ENCODE data around the gene GLB1L3.

The GLB1L3 gene, protein sequence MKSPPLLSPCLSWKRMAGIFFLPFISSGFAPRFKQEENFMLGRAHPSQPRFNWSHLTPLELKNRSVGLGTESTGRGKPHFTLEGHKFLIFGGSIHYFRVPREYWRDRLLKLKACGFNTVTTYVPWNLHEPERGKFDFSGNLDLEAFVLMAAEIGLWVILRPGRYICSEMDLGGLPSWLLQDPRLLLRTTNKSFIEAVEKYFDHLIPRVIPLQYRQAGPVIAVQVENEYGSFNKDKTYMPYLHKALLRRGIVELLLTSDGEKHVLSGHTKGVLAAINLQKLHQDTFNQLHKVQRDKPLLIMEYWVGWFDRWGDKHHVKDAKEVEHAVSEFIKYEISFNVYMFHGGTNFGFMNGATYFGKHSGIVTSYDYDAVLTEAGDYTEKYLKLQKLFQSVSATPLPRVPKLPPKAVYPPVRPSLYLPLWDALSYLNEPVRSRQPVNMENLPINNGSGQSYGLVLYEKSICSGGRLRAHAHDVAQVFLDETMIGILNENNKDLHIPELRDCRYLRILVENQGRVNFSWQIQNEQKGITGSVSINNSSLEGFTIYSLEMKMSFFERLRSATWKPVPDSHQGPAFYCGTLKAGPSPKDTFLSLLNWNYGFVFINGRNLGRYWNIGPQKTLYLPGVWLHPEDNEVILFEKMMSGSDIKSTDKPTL

DNA sequence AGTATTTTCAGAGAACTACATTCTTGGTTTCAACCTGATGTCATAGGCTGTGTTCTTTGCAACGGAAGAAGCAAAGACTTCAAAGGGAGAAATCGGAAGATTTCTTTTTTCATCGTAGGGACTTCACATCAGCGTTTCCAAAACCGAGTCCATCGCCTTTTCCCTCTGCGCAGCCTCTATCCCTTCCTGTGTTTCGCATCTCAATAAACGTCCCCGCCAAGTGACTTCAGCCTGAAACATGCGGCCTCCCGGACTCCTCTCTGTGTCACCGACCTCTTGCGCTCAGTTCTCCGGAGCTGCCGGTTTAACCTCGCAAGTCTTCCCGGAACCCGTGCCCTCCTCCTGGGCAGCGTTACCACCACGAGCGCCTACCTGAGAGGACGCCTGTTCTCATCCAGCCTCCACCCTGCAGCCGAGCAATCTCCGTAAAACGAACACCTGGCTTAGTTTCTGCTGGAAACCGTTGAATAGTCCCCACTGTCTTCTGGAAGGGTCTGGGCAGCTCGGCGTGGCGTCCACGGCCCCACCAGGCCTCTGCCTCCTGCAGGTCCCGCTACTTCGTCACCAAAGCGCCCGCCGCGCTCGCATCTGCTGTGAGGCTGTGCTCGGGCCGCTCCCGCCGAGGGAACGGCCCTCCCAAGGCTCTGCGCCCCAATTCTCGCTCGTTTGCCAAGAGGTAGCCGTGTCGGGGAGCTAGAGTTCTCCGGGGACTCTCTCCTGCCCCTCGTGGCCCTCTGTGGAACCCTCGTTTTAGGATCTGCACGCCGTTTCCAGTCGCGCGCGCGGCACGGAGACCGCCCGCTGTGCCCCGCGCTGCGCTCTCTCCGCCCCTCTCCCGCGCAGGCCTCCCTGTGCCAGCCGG is at the start of gene GLB1L3:
GLB1L3 (plus strand) TSS at position 846 of the 862 bp plus-strand sequence. CDS start 362 bp downstream, outside the sequence.
- peak; percentile 75 for DNase-seq (ENCODE audit: low read depth)

DNA sequence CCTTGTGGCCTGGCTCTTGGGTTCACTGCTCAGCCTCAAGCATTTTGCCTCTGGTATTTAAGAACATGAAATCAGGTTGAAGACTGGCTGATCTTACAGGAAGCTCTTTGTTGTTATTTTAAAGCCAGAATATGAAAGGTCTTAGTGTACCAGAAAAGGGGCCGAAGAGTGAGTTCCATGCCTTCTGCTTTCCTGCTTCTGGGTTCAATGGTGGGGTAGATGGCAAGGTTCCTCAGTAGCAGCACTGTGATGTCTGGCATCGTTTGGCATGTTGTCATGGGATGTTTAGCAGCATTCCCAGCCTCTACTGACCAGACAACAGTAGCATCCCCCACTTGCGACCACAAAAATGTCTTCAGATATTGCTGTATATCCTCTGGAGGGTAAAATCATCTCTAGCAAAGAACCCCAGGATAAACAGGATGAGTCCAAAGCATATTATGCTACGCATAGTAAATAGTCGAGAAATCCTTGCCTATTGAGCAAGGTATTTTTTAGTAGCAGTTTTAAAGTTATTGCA is 49.3 kb upstream of the GLB1L3 start:
- DNase-seq (ENCODE audit: low read depth), result no peak

DNA sequence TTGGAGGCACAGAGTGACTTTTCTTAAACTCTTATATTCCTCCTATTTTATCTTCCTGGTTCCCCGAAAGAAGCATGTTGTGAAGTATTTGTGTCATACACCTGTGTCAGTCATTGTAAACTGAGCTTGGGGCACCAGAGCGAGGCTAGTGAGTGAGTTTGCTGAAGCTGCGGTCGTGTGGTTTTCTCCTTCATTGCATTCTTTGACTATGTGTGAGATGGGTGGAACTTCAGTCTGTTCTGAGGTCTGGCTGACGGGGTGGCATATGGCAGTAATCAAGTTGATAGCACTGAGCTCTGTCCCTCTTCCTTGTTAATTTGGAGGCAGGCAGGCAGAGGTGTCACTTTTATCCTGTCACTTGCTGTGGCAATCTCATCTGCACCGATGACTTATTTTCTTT is 47.6 kb upstream of the GLB1L3 start:
- no peak for DNase-seq (ENCODE audit: low read depth)

DNA sequence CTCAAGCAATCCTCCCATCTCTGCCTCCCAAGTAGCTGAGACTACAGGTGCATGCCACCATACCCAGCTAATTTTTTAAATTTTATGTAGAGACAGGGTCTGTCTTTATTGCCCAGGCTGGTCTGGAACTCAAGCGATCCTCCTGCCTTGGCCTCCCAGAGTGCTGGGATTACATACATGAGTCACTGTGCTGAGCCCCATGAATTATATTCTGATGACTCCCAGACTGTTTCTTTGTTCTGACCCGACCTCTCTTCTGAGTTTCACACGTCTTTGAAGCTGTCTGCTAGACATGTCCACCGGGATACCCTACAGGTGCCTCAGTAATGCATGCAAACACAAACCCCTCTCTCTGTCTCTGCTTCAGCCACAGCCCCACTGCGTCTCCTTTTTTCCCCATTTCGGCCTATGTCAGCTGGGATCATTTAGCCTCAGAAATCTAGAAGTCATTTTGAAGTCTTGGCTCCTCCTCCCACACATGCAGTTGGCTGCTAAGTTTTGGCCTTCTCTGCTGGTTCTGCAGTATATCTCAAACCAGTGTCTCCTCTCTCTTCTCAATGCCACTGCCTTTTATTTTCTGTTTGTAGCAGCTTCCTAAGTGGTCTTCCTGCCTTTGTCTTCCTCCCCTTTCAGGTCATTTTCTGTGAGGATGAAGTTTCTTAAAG is 46.9 kb upstream of the GLB1L3 start:
- DNase-seq (ENCODE audit: low read depth), result no peak

DNA sequence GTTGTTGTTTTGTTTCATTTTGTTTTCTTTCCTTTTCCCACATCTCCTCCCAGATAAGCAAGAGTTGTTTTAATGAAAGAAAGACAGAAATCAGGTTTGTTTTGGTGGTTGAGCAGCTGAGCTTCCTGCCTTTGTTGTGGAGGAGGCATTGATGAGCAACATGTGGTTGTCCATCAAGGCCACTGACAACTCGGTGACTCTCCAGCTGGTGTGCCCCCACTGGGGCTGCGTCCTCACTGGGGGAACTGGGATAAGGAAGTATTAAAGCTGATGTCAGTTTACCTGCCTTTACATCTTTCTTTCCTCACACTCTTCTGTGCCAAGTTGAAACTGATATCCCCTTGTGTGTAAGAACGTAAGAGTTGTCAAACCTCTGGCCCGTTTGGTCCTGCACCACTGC is 45.8 kb upstream of the GLB1L3 start:
- DNase-seq (ENCODE audit: low read depth), result no peak

DNA sequence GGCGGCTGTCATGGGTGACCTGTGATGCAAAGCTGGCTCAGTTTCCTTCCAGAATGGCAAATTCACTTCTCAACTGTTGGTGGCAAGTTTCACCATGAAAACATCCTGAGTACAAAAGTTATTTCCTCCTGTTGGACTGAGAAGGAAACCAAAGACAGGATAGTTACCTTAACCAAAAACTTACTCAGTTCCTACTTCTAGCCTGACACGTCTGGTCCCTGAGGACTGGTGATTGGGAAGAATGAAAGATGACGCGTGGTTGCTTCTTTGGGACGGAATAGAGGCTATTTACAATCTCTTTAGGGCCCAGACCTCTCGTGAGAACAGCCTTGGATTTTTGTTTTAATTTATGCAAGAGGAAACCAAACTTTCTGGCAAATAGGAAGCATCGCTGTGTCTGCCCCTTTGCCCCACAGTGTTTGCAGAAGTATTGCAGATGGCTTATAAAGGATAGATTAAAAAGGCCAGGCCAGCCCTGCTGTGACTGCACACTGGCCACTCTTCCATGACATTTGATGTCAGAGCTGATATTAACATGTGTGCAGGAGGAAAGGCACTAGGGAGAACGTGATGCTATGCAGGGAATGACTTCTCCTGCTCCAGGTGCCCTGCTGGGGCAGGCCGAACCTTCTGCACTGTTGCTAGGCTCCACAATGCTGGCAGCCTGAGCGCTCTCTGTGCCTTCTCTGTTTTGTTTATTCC is 44.1 kb upstream of the GLB1L3 start:
- no peak for DNase-seq (ENCODE audit: low read depth)

DNA sequence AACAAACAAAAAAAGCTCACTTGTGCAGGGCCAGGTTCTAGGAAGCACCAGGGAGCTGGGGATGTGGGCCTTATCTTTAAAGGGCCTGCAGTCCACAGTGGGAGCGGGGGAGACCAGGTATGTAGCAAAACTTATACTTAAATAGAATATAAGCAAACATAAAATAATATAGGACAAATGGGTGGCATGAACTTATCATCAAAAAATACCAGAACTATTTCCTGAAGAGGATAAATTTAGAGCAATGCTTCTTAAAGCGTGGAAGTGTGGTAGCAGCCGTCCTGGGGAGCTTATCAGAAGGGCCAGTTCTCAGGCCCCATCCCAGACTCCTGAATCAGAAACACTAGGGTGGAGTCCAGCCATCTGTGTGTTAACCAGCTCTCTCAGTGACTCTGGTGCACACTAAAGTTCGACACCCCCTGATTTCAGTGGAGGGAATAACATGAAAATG is 42.4 kb upstream of the GLB1L3 start:
- no peak for DNase-seq (ENCODE audit: low read depth)

DNA sequence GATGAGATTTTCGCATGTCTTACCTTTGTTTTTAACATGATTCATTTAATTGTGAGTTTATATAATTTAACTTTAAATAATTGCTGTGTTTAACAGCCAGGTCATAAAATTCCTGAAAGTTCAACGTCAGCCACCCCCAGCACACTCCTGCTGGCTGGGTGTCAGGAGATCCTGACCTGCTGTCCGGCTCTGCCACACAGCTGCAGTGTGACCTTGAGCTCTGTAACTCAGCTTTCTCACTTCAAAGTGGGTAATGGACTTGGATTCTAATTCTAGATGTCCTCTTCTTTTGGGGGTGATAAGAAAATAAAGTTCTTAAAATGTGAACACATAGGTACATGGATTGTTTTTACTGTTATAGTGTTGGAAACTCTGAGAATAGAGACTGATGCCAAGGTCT is 40.8 kb upstream of the GLB1L3 start:
- no peak for DNase-seq (ENCODE audit: low read depth)

DNA sequence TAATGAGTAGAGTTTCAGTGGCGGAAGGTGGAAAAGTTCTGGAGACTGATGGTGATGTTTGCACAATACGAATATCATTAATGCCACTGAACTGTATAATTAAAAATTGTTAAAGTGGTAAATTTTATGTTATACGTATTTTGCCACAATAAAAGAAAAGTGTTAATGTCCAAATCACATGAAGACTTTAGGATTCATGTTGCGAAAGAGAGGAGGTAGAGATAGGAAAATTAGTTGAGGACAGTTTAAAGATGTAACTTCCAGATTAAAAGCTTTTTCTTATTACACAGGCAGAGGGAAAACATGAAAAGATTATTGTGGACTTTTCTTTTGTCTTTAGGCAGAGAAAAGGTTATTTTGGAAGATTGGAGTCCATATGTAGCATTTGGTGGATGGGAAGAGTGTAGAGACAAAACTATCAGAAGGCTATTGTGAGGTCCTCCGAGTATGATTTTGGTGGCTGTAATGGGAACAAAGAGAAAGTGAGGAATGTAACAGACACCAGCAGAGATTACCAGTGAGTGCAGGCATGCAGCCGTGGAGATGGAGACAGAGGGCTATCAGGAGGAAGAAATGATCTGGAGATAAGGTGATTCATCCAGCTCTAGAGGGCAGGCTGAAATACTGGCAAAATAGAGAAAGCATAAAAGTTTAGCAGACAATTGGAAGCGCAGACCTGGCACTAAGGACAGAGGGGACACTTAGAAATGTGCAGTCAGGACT is 39.2 kb upstream of the GLB1L3 start:
- no peak for DNase-seq (ENCODE audit: low read depth)

DNA sequence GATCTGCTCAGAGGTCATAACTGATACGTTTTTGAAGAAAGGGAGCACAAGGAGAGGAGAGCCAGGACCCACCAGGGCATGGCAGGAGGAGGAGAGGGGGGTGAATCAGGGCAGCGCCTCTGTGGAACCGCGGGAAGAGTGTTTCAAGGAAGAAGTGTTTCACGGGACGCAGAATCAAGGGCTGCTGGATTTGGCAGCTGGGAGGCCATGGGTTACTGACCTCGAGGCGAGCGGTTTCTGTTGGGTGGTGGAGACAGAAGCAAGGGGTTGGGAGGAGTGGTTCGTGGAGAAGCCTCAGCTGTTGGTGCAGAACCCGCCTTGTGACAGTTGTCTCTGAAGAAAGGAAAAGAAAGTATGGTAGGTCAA is 38.6 kb upstream of the GLB1L3 start:
- DNase-seq (ENCODE audit: low read depth), result no peak

DNA sequence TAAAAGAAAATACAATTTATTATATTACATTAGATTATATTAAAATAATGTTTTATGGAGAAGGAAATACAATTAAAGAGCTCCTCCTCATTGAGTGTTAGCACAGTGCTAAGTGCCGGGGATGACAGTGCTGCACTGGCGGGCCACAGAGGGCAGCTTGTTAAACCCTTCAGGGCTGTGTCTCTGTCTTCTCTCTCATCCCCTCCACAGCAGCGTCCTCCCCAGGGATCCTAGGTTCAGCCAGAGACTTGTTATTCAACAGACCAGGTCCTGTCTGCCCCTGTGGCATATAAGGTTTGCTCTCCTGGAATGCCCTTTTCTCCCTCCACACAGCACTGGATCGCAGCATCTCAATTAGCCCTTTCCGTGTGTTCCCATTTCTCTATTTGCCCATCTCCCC is 37.2 kb upstream of the GLB1L3 start:
- no peak for DNase-seq (ENCODE audit: low read depth)

DNA sequence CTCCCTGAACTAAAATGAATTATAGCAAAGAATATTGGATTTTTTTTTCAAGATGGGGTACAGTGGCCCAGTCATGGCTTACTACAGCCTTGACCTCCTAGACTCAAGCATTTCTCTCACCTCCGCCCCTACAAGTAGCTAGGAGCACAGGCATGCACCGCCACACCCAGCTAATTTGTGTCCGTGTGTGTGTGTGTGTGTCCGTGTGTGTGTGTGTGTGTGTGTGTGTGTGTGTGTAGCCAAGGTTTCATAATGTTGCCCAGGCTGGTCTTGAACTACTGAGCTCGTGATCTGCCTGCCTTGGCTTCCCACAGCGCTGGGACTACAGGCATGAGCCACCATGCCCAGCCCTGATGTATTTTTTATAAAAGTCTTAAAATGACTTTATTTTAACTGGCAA is 35.6 kb upstream of the GLB1L3 start:
- DNase-seq (ENCODE audit: low read depth), result no peak

DNA sequence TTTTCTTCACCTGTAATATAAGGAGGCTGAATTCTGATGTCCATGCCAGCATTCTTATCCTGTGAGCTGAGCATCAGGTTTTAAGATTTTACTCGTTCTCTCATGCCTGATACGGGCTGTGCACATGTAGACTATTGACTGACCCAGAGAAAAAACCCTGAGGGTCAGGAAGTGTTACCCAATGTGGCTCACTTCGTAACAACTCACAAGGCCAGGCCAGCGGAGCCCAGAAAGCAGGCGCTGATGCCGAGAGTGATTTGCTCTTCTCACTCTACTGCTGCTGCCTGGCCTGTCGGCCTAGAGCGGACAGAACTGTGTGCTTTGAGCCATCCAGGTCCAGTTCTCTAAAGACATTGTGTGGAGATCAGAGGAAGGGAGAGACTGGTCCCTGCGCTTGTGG is 33.8 kb upstream of the GLB1L3 start:
- no peak for DNase-seq (ENCODE audit: low read depth)

DNA sequence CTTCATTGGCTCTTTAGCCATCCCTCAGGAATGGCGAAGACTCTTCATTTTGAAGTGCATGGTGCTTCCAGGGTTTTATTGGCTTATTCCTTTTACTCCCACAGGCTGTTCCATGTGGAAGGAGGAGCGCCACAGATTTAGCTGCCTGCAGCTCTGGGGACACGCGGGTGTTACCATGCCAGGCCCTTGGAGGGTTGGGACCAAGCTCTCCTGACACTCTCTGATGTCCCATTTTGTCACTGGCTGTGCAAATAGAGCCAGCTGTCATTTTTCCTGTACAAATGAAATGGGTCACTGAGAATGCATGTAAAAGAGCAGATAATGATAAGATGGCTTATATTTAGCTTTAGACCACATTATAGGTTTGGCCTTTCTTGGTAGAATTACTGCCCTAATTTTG is 32.3 kb upstream of the GLB1L3 start:
- no peak for DNase-seq (ENCODE audit: low read depth)

DNA sequence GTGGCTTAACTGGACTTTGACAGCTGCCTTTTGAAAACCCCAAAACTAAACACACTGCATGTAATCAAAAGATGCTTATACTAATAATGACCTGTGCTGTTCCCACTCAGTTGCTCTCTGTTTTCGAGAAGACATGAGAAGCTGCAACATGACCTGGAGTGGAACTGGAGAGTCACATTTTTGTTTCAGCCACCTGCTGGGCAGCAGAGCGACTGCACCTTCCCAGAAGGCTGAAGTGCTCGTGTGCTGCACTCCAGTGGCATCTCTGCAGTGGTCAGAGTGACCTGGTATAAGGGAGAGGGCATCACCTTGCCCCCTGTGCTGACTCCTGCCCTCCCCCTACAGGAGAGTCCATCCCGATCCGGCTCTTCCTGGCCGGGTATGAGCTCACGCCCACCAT is 31.6 kb upstream of the GLB1L3 start:
- DNase-seq (ENCODE audit: low read depth), result no peak

DNA sequence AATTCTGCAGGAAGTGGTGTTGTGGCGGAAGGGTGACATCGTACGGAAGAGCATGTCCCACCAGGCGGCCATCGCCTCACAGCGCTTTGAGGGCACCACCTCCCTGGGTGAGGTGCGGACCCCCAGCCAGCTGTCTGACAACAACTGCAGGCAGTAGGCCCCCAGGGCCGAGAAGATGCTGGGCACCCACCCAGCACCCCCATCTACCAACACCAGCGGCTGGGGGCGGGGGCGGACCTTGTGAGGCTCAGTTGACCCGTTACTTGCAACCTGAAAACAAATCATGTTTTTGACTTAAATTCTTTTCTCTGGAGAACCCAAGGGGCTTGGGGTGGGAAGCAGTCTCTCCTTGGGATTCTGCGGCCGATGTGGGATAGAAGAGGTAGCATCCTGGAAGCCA is 30.7 kb upstream of the GLB1L3 start:
- no peak for DNase-seq (ENCODE audit: low read depth)

DNA sequence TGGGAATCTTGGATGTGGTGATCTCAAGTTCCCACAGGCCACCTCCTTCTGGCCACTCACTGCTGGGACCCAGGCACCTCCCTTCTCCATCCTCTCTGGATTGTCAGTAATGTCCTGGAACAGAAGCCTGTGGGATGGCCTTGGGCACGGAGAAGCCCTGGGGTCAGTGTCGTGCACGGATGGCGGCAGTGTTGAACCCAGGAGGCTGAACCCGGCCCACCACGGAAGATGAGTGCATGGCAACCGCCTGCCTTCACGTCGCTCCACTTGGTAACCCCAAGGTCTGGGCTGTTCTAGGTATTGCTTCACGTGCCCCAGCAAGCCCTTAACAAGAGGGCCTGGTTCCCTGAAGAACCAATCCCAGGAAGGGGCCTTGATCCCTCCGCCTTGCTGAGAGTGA is 30.1 kb upstream of the GLB1L3 start:
- DNase-seq (ENCODE audit: low read depth), result no peak

DNA sequence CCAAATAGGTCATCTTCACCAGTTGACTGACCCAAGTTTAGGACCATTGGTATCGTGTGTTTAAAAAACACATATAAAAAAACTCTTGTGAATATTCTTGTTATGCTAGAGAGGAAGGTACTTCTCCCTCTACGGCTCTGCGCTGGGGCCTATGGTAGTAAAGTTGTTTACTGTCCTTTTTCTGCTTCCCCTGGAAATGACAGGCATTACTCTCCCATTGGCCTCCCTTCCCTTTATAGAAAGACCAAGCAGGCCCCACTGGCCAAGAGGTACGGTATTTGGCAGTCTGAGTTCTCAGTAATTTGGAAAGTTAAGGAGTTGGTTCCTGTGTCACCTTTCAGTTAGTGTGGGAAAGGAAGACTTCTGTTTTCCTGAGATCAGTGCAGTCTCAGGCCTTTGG is 29.5 kb upstream of the GLB1L3 start:
- DNase-seq (ENCODE audit: low read depth), result no peak

DNA sequence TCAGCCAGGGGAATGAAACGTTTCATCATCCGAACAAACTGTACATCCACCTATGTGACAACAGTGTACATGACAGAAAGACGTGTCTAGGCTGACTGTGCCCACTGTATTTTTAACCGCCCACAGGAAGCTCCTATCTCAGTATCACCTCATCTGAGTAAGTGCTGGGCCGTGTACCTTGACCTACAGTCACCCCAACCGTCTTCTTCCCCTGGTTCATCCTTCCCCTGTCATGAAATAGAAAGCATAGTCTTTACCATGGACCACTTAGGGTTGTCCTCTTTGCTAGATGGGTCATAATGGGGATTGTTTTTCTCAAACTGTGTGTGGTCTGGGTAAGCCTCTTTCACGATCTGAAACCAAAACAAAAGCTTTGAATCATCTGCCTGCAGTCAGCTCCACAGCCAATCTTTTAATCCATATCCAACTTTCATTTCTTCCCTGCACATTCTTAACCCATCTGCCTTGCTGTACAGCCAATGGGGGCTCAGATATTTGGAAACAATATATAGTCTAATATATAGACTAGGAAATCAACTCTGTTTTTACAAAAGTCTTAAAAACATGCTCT is 27.2 kb upstream of the GLB1L3 start:
- DNase-seq (ENCODE audit: low read depth), result no peak

DNA sequence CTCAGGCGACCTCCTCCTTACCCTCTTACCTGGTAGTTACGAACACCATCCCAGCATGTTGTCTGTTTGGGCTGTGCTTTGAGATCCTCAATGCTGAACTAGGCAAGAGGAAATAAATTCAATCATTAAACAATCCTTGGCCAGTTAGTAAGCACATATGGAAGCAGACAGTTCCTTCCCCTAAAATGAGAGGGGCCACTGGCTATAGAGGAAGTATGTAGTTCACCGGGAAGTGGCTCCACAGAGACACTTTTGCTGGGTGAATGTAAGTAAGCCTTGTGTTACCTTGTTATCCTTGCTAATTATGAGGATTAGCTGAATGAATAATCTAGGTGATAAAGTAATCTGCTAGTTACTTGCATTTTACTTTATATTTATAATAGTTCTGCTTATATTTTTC is 25.9 kb upstream of the GLB1L3 start:
- DNase-seq (ENCODE audit: low read depth), result no peak

Data from stimulated activated CD4-positive, alpha-beta T cell treated with anti-CD3 and anti-CD28 coated beads, Interleukin-2, amount 100 ng/mL, for 4 hours (primary cell).